ENCODE results near the gene CEP104. TPM values are rescaled to one million over a fixed set of nuclear protein-coding genes. Genes with fewer than 3 reads are reported as not detected.
A peak's percentile ranks its signal among the peaks of the same experiment; 100 is the strongest.

CEP104 gene
- total RNA-seq, 6 experiments from 2014 or later = 16.7 to 36.4 (median 26.6) TPM

DNA sequence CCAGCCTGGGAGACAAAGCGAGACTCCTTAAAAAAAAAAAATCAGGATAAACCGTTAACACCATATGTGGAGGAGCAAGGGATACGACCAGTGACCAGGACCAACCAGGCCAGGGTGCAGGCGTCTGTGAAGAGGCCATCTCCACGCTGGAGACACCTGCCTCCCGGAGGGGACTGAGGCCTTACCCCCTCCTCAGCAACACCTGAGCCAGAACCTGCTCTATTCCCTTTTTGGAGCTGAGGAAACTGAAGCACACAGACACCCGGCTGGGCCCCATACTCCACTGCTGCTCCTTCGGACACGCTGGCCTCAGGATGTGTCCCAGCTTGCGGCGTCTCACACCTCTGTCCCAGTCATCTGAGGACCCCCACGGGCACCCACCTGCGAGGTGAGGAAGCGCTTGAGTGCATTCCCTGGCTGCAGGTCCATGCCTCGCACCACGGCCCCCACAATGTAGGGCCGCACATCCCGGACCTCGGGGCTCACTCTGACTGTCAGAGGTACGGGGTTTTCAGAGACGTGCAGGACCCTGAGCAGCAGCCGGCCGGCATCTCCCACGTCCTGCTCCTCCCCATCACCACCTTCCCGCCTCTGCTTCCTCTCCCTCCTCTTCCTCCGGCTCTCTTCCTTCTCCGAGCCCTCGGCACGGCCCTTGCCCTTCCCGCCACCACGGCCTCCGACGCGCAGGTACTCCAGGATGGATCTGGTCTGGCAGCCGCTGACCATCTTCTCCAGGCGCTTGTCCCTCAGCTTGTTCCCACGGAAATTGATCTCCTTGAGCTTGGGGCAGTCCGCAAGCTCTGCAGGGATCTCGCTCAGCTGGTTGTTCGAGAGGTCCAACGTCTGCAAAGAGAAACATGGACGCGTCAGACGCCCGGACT lies 70.3 kb downstream of the CEP104 start:
- Histone ChIP-seq H3K4me1 (peaks cover 0 to 14% (median 0%) of the 10 kb centered on the region in 4 donors), H3K27ac (no peak overlapping the region), H3K4me3 (no peak overlapping the region), H3K9me3 (no peaks in the 10 kb centered on the region), H3K27me3 (no peaks in the 10 kb centered on the region), H3K36me3 (peaks cover 5 to 44% (median 22%) of the 10 kb centered on the region in 4 donors)
- no peak for TF ChIP-seq POLR2A (IDR thresholded peaks at IDR 0.05)
- 80% methylated on average over 19 of the region's 45 CpGs for WGBS (ENCODE audit: insufficient coverage, low coverage, low lambda C conversion rate, missing lambda C conversion rate)
- no peak for ATAC-seq
- DNase-seq = no peak
- intact Hi-C loops (cut with DNase I) = no loop called here

DNA sequence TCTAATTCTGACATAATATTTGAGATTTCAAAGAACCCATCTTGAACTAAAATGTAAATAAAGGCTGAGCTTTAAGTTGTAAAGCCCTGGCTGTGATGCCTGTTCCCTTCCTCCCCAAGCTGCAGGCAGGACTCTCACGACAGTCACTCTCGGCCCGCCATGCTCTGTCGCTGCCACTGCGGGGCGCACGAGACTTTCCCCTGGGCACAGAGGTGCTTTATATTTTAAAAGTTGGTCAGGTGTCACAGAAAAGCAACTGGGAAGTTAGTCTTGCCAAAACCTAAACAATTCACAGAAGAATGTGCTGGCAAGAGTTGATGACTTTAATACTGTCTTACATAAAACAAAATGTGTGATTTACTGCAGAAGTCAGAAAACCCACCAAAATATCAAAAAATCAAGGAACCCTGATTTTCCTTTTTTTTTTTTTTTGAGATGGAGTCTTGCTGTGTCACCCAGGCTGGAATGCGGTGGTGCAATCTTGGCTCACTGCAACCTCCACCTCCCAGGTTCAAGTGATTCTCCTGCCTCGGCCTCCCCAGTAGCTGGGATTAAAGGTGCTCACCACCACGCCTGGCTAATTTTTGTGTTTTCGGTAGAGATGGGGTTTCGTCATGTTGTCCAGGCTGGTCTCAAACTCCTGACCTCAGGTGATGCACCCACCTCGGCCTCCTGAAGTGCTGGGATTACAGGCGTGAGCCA lies 71.4 kb downstream of the CEP104 start:
- 62% methylated on average over 11 of the region's 14 CpGs for WGBS (ENCODE audit: insufficient coverage, low coverage, low lambda C conversion rate, missing lambda C conversion rate)
- TF ChIP-seq, protein P1, sequence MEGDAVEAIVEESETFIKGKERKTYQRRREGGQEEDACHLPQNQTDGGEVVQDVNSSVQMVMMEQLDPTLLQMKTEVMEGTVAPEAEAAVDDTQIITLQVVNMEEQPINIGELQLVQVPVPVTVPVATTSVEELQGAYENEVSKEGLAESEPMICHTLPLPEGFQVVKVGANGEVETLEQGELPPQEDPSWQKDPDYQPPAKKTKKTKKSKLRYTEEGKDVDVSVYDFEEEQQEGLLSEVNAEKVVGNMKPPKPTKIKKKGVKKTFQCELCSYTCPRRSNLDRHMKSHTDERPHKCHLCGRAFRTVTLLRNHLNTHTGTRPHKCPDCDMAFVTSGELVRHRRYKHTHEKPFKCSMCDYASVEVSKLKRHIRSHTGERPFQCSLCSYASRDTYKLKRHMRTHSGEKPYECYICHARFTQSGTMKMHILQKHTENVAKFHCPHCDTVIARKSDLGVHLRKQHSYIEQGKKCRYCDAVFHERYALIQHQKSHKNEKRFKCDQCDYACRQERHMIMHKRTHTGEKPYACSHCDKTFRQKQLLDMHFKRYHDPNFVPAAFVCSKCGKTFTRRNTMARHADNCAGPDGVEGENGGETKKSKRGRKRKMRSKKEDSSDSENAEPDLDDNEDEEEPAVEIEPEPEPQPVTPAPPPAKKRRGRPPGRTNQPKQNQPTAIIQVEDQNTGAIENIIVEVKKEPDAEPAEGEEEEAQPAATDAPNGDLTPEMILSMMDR (IDR thresholded peaks at IDR 0.05) = peak; percentile 30 to 69 (median 38)
- TF ChIP-seq POLR2A (IDR thresholded peaks at IDR 0.05) = no peak
- Histone ChIP-seq H3K4me3 (no peak overlapping the region), H3K4me1 (peaks cover 0 to 14% (median 0%) of the 10 kb centered on the region in 4 donors), H3K36me3 (peaks cover 5 to 55% (median 31%) of the 10 kb centered on the region in 4 donors), H3K27me3 (no peaks in the 10 kb centered on the region), H3K9me3 (no peaks in the 10 kb centered on the region), H3K27ac (no peak overlapping the region)
- intact Hi-C loops (cut with DNase I) = no loop called here
- peak in 1 of 3 donors; percentile 44 for DNase-seq
- ATAC-seq = peak; percentile 36 to 86 (median 73)

DNA sequence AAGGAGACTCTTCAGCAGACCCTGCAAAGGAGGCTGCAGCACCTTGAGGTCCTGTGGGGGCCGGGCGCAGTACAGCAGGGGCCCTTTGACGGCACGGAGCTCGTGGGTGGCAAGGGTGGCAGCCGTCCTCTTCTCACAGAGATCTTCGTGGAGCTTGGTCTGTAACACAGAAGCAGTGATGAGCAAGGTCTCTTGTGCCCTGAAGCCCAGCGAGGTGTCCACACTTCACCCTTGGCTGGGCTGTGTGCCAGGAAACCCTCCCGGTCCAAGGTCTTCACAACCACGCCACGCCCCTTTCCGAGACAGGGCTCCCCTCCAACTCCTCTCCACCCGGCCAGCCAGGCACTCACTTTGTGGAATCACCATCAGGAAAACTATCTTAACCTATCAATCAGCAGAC lies 72.0 kb downstream of the CEP104 start:
- TF ChIP-seq, protein P1 (IDR thresholded peaks at IDR 0.05) = no peak
- no peak for TF ChIP-seq POLR2A (IDR thresholded peaks at IDR 0.05)
- DNase-seq = peak; percentile 77 to 91 (median 87)
- Histone ChIP-seq H3K4me3 (no peak overlapping the region), H3K9me3 (no peaks in the 10 kb centered on the region), H3K27ac (no peak overlapping the region), H3K27me3 (no peaks in the 10 kb centered on the region), H3K4me1 (peaks cover 0 to 14% (median 0%) of the 10 kb centered on the region in 4 donors), H3K36me3 (peaks cover 5 to 61% (median 32%) of the 10 kb centered on the region in 4 donors)
- intact Hi-C loops (cut with DNase I) = no loop called here
- WGBS (ENCODE audit: insufficient coverage, low coverage, low lambda C conversion rate, missing lambda C conversion rate) = 20% methylated on average over 4 of the region's 13 CpGs
- peak; percentile 53 to 93 (median 81) for ATAC-seq

DNA sequence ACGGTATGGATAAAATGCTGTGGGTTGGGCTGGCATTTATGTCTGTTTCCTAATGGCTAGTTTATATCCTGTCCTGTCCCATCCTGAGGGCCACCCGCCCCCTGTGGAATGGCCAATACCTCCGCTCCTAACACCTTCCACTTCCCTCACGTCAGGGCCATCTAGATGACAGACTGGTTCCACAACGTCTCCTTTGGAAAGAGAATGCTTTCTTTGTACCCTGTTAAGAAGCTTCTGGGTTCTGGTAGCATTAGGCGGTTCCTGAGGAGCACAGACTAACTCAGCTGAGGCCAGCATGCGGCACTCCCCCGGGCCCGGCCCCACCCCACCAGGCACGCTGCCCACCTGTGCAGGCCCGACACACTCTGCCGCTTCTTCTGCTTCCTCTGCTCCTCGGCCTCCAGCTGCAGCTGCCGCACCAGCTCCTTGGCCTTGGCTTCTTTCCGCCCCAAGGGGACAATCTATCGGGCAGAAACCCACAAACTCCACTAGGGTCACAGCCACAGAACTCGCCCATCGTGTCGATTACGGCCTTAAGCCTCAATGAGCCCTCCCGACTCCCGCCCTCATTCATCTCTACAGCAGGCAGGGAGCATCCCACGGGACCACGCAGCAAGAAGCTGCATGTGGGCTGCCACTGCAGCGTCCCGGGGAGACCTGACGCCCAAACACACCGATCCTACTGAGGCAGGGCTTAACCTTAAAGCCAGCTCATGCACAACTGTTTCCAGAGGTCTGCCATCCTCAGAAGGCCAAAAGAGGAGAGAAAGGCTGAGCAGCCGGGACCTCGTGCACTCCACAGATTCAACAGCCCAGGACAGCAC lies 73.1 kb downstream of the CEP104 start:
- H3K27ac ChIP-seq = no peak overlapping the region
- no peak overlapping the region for H3K4me3 ChIP-seq
- ATAC-seq (no peak), DNase-seq (peak in 1 of 3 donors; percentile 43)
- peaks cover 0 to 14% (median 0%) of the 10 kb centered on the region in 4 donors for H3K4me1 ChIP-seq
- H3K9me3 ChIP-seq = no peaks in the 10 kb centered on the region
- 92% methylated on average over 7 of the region's 30 CpGs for WGBS (ENCODE audit: insufficient coverage, low coverage, low lambda C conversion rate, missing lambda C conversion rate)
- no peaks in the 10 kb centered on the region for H3K27me3 ChIP-seq
- intact Hi-C loops (cut with DNase I) = no loop called here
- TF ChIP-seq, protein P1 (IDR thresholded peaks at IDR 0.05) = no peak
- no peak for TF ChIP-seq POLR2A (IDR thresholded peaks at IDR 0.05)
- H3K36me3 ChIP-seq = peaks cover 5 to 70% (median 35%) of the 10 kb centered on the region in 4 donors
